NT2/D1 (cell line): ENCODE measurements around the gene STRBP.

Experiments used
- SUZ12 ChIP-seq: IDR thresholded peaks from 2 replicates; pipeline ENCODE4 v1.6.1; 2011; ENCODE audit not compliant: insufficient read length, insufficient read depth; ENCODE audit errors: extremely low read depth
- YY1 ChIP-seq: IDR thresholded peaks from 2 replicates; pipeline ENCODE4 v1.6.1; 2011; ENCODE audit not compliant: insufficient read length, insufficient read depth
- ZNF274 ChIP-seq: IDR thresholded peaks from 2 replicates; pipeline ENCODE4 v1.6.1; 2011; ENCODE audit warnings: mild to moderate bottlenecking, low read depth, low read length

DNA sequence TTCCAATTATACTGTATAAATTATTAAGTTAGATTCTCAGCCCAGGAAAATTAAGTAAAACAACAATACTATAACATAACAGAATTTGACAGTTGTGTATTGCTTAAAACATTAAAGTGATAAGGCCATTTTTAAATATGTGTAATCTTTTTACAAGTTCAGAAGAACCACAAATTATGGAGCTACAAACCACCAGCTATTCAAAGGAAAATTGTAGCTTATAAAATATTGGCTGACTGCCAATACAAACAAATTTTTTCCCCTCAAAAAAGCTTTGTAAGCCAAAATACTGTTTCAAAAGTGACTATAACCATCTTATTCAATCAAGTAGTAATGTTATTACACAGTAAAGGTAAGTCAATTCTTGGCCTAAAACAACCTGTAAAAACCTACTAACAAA lies 21.9 kb downstream of the STRBP start:
- TF ChIP-seq ZNF274 (no peak), YY1 (no peak), SUZ12 (no peak)
